Cerebellar nuclear complex (tissue), 1 donor: ENCODE measurements around the gene ADGRG7.

Experiments
- DNase-seq, 2 experiments: peaks; one replicate each; lab custom pipeline; 2025; lab: John Stamatoyannopoulos, UW

Gene ADGRG7

GRCh38 chr3:100600181-100601042 is 9.0 kb upstream of the ADGRG7 start:
- DNase-seq = no peak

DNA sequence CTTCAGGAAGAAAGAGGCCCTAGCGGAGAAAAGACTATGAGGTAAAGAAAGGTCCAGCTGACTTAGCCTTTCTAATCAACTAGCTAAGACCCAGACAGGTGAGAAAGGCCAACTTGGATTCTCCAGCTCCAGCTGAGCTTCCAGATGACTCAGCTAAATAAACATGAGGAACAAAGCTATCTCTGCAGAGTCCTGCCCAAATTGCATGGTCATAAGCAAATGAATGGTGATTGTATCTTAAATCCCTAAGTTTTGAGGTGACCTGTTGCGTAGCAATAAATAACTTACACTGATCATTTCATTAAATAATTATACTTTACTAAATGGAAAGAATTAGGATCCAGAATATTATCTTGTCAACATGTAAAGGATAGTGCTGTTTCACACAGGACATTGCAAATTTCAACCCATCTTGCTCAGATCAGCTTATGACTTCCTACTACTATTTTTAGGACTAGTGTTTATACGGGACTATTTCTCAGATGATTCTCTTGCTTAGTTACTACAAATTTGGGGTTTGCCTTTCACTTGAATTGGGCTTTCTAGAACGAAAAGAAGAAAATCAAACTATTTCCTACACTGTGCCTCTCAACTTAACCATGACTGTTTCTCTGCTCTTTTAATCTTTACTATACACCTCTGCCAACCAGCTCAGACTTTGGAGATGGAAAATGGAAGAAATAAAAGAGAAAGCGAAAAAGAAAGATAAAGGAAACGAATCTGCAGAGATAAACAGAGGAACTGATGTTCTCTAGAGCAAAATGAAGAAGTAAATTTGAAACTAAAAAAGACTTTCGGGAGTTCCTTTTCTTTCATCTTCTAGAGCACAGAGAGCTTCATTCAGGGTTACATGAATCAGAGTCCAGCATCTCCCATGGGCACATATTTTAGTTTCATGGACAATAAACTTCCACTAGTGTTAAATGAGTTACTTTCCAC is 6.6 kb upstream of the ADGRG7 start:
- DNase-seq = no peak

DNA sequence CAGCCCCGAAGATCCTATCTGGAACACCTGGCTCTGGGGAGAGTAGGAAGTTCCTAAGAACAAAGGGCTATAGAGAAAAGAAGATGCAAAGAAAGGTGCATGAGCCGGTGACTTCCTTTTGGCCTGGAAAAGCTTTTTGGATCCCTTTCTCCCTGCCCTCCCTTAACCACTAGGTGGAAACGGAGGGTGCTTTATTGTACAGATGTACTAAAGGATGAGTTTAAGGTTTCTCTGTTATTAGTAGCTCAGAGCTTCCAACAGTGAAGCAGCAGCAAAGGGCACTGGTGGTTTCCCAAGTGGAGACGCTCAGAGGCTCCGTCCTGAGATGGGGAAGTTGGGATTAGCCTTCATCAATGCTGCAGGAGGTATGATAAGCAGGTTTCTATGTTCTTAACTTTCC is 5.9 kb upstream of the ADGRG7 start:
- no peak for DNase-seq

GRCh38 chr3:100605358-100605757 is 4.0 kb upstream of the ADGRG7 start:
- no peak for DNase-seq

DNA sequence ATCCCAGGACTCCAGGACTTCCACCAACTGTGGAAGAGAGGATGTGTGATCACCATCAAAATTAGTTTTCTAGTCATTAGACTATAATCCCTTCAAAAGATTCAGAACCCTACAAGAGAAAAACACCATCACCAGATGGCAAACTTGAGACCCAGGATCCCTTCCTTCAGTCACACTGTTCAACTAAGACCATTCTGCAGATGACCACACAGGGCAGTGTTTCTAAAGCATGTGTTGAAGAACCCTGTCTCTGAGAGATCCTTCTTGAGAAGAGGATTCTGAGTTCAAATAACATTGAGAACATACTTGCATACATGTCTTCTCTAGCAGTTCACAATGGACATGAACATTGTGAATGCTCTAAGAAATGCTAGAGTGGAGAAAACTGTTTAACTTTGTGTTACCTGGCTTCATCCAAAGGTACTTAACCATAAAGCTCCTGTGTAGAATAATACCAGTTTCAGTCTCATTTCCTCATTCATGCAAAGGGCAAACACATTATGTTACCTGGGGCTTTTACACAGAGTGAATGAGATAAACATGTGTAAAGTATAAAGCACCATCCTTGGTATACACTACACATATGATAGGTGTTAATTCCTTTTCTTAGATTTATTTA is 2.4 kb upstream of the ADGRG7 start:
- DNase-seq = no peak

GRCh38 chr3:100609963-100610362 is 562 bp downstream of the ADGRG7 start:
- DNase-seq = no peak

DNA sequence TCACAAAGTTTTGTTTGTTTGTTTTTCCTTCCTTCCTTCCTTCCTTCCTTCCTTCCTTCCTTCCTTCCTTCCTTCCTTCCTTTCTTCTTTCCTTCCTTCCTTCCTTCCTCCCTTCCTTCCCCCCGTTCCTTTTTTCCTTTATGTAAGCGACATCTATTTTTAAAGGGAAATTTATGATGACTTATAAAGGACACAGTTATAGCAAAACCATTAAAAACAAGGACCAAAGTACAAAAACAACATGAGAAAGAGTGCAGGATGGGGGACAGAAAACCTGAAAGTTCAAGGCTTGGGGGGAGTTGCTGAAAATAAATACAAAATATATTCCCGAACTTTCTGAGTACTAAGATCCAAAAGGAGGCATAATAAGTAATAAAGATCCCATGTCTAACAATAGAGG is 1.8 kb downstream of the ADGRG7 start:
- no peak for DNase-seq

GRCh38 chr3:100613721-100614390 is 4.5 kb downstream of the ADGRG7 start:
- no peak for DNase-seq

GRCh38 chr3:100614941-100615340 is 5.5 kb downstream of the ADGRG7 start:
- DNase-seq = no peak

DNA sequence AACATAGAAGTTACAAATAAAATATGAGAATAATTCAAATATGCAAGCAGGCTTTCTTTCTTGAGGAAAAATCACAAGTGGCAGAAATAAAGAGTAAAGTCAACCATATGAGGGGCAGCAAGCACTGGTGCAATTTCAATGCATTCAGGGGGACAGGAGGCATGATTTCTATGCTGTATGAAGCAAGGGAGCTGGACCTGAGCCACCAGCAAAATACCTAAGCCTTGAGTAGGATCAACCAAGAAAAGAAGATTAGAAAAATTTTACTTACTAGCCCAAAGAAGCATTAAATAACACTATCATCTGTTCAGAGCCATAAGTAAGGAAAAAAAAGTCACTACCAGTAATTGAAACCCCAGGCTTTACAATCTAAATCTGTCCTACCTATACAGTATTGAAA is 6.3 kb downstream of the ADGRG7 start:
- DNase-seq = no peak

GRCh38 chr3:100621251-100621650 is 11.8 kb downstream of the ADGRG7 start:
- no peak for DNase-seq

GRCh38 chr3:100627491-100627890 is 18.1 kb downstream of the ADGRG7 start:
- DNase-seq = no peak

GRCh38 chr3:100629421-100630127 is 20.2 kb downstream of the ADGRG7 start:
- DNase-seq = no peak

DNA sequence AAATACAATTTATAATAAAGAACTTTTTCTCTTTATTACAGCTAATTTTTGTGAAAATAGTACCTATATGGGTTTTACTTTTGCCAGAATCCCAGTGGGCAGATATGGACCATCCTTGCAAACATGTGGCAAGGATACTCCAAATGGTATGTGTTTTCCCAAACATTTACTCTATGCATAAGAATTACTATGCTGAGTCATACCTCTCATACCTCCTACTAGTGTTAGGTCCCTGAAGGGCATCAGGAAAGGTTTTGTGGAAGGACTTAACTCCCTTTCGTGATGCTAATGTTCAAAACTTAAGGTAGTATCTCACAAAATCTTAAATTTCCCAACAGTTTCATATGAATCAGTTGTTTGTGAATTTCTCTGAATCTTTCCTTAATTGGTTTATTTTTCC is 21.3 kb downstream of the ADGRG7 start:
- no peak for DNase-seq

DNA sequence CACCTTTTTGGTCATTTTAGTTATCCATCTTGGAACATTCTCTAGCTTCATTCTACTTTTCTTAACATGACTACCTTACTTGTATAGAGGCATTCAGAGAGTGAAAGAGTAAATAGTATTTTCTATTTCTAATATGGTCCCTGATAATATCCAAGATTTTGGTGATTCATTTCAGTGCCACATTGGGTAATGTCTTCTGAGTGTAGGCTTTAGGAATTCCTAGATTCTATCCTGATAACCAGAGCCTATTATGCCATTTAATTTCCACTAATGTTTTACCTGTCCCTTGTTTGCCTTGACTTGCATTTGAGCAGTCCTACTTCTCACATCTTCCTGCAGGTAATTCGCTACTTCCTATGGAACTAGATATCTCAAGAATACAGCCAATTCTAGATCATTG is 21.8 kb downstream of the ADGRG7 start:
- no peak for DNase-seq

DNA sequence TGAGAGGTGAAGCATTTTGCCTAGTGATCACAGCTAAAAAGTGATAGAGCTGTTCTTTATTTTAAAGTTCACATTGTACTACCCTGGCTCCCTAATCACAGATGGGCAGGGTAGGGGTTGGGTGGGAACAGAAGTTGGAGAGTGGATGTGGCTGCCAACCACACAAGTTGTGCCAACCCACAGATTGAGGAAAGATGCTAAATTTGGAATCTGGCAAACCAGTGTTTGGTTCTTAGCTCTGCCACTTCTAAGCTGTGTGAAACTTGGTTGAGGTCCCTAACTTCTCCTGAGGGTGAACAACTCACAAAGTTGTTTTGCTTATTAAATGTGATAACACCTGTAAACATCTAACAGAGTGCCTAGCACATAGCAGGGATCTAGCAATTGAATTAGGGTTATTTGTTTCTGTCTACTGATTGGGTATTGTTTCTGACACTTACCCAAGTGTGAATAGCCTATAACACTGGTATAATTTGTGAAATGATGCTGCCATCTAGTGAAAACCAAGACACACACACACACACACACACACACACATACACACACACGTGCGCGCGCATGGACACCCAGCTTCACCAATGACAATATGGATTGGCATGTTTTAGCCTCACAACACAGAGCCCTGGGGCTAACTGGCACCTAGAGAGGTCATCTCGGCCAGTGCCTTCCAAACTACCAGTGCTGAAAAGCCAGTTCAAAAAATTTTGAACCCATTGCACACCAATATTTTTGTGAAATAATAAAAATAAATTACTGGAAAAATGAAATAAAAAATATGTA is 25.3 kb downstream of the ADGRG7 start:
- no peak for DNase-seq

DNA sequence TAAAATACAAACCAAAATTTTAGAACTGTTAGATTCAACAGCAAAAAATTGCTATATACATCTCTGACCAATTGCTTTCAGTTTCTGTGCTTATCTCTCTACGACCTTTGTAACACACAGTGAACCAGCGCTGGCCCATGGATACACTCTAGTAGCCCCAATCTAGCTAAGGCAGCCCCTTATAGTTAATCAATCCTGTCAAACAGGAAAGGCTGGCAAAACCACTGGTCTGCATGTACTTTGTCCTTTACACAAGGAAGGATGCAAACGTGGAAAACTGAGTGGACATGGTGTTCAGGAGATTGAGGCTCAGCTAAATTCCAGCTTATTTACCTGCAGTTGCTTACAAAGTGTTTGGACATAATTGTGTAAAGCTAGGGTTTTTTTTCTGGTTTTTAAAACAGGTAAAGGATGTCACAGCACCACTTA is 25.9 kb downstream of the ADGRG7 start:
- no peak for DNase-seq

DNA sequence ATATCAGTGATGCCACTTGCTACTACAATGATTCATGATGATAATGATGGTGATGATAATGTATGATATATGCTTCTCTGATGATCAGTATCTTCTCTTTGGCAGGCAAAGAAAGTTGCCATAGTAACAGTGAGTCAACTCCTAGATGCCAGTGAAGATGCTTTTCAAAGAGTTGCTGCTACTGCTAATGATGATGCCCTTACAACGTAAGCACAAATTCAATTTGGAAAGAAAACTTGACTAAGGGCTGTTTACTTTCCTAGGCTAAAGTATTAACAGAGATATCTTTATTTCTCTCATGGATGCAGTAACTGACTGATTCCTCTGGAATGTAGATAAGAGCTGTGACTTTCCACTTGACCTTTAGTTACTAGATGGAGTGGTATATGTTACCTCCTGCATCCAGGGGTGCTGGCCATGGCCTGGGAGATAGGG is 27.8 kb downstream of the ADGRG7 start:
- no peak for DNase-seq

DNA sequence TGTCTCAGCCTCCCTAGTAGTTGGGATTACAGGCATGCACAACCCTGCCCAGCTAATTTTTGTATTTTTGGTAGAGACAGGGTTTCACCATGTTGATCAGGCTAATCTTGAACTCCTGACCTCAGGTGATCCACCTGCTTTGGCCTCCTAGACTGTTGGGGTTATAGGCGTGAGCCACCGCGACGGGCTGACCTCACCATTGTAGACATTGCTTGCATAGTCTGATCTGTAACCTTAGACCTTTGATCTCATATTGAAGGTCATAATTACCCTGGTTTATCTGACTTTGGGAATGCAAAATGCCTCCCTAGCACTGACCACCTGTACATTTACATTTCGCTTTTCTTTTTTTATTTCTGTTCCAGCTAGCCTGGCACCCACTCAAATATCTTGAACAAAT is 31.2 kb downstream of the ADGRG7 start:
- DNase-seq = no peak

GRCh38 chr3:100641471-100642032 is 32.2 kb downstream of the ADGRG7 start:
- DNase-seq = no peak
